GM18507 (cell line): Measurements from ENCODE around the gene OR56A4.
A peak's percentile ranks its signal among the peaks of the same experiment; 100 is the strongest.

ENCODE experiments used
- DNase-seq: peaks from one replicate; pipeline ENCODE4 v3.0.0; 2011; ENCODE audit warnings: low read depth; ENCODE audit not compliant: insufficient read length; ENCODE audit errors: extremely low spot score
- FAIRE-seq: peaks from 2 replicates; lab custom pipeline; 2011; peaks lifted over from hg19 to GRCh38; lab: Jason Lieb, UNC

OR56A4 gene, protein sequence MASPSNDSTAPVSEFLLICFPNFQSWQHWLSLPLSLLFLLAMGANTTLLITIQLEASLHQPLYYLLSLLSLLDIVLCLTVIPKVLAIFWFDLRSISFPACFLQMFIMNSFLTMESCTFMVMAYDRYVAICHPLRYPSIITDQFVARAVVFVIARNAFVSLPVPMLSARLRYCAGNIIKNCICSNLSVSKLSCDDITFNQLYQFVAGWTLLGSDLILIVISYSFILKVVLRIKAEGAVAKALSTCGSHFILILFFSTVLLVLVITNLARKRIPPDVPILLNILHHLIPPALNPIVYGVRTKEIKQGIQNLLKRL

GRCh38 chr11:6006846-6007245 lies at the start of gene OR56A4:
OR56A4 (minus strand) TSS chr11:6006946; CDS start chr11:6002992, 3,954 bp downstream.
- FAIRE-seq (no peak), DNase-seq (no peak)

GRCh38 chr11:6055569-6055968 lies 48.8 kb upstream of the OR56A4 start:
- no peak for FAIRE-seq
- DNase-seq: no peak

DNA sequence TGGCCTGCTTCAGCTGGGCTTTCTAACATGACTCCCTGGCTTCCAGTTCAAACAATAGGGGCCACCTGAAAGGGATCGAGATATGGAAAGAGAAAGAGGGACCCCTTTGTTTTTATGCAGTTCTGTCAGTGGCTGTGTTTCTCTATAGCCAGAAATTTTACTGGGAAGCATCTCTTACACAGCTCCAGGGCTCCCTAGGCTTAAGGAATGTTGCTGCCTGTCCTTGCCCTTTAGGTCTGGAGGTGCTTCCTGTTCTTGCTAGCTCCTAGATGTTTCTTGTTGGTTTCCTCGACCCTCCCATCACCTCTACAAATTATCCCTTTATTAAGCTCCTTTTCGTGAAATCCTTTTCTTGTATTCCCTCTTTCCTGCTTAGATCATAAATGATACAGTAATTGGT lies 45.6 kb upstream of the OR56A4 start:
- DNase-seq (no peak), FAIRE-seq (no peak)

GRCh38 chr11:6040874-6041273 lies 34.1 kb upstream of the OR56A4 start:
- FAIRE-seq: no peak
- DNase-seq: no peak

GRCh38 chr11:6030708-6031405 lies 24.1 kb upstream of the OR56A4 start, which contains the start of gene OR56A1:
OR56A1 (minus strand) TSS chr11:6030758; CDS start chr11:6027692, 3,066 bp downstream.
- no peak for FAIRE-seq
- DNase-seq: no peak

GRCh38 chr11:6027501-6027900 lies 20.8 kb upstream of the OR56A4 start:
- FAIRE-seq (no peak), DNase-seq (no peak)

GRCh38 chr11:6025056-6025455 lies 18.3 kb upstream of the OR56A4 start:
- no peak for FAIRE-seq
- no peak for DNase-seq

DNA sequence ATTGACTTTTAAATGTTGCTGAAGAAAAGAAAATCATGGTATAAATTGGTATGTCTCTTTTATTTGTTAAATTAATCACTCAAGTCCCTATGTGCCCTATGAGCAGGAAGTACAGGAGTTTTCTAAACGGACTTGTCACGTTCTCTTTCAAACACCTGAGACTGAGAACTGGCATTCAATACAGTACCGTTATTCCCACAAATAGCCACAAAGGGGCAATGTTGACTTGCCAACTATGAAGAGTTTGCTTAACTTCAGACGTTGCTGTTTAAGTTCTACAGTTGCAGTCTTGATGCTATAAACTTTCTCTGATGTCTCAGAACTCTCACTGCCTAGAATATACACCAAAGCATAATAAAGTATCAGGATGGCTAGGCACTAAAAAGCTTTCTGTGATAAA lies 16.2 kb upstream of the OR56A4 start:
- peak; percentile 73 for FAIRE-seq
- no peak for DNase-seq

GRCh38 chr11:6013042-6013441 lies 6.3 kb upstream of the OR56A4 start:
- DNase-seq: no peak
- FAIRE-seq: no peak

DNA sequence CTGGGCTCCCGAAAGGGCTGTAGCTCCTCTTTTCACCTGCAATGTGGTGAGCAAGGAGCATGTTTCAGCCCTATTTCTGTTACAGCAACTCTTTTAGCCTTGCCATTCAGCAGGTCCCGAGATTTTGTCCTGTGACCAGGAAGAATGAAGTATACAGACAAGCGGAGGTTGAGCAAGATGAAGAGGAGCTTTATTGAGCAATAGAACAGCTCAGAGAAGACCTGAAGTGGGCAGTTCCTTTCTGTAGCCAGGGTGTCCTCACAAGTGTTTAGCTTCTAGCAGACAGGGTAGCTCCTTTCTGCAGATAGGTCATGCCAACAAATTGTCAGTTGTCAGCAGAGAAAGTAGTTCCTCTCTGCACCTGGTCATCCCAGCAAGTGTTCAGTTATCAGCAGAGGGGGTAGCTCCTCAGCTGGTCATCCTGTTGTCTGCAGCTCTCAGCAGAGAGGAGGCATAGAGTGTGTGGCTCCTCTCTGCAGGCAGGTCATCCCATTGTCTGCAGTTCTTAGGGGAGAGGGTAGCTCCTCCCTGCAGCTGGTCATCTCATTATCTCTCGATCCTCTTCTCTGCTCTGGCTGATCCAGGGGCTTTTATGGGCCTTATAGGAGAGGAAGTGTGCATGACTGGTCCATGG lies 5.4 kb upstream of the OR56A4 start:
- no peak for FAIRE-seq
- no peak for DNase-seq

GRCh38 chr11:6006395-6006794 lies 351 bp downstream of the OR56A4 start:
- DNase-seq (no peak), FAIRE-seq (no peak)

GRCh38 chr11:6002202-6002699 lies 4.5 kb downstream of the OR56A4 start:
- FAIRE-seq: no peak
- DNase-seq: no peak

DNA sequence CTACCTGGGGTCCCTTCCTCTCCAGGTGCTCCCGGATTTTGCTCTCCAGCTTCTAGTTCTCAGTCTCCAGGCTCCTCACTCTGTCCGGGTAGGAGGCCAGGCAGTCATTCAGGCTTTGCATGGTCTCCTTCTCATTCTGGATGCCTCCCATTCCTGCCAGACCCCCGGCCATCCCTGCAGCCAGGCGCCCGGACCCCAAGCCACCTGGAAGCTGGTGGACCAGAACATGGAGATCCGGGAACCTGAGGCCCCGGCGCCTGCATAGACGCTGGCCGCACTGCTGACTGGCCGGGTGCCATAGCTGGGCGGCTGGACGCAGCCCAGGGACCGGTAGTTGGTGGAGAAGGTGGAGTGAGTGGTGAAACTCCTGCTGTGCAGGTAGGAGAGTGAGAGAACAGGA lies 12.0 kb downstream of the OR56A4 start:
- no peak for DNase-seq
- no peak for FAIRE-seq

DNA sequence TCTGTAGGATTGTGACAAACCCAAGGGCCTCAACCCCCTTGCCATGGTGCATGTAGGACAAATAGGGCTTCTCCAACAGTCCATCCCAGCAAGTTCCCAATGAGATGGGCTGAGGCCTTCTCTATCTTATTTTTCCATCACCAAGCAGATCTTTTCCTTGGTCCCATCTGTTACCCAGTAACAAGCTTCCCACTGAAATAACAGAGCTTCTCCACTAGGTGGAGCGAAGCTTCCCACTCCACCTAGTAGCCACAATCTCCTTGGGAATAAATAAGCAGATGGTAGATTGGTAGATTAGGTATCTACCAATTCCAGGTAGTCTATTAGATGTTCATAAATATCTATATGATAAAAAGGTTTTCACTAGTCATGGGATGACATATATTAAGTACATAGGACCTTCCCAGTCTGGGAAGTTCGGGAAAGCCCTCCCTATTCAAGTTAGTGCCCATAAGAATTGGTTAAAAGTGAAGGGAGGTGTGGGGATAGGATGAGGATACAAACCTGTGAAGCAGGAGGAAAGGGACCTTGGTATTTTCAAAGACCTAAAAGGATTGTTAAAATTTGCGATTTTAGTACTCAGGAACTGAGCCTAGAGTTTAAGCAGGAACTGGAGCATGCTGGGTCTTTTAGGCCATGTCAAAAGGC lies 14.0 kb downstream of the OR56A4 start:
- DNase-seq (peak; percentile 8), FAIRE-seq (peak; percentile 54)

- DNase-seq (no peak), FAIRE-seq (no peak)
Observed at GRCh38 chr11:5992150-5992549, 14.6 kb downstream of the OR56A4 start.

DNA sequence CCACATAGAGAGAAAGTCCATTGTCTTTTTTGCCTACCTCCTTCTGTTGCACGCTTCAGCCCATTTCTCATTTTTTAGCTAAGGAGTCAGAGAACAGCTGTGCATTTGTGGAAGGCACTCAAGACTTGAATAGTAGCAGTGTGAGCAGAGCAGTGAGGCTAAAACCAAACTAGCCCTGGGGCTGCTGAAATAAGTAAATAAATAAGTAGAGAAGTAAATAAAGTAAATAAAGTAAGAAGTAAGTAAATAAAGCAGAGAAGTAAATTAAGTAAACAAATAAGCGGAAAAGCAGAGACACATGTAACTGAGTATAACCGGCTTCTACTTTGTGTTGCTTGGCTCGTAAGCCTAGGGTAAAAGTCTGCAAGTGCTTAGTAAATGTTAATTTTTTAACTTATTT lies 17.5 kb downstream of the OR56A4 start:
- DNase-seq (no peak), FAIRE-seq (no peak)

DNA sequence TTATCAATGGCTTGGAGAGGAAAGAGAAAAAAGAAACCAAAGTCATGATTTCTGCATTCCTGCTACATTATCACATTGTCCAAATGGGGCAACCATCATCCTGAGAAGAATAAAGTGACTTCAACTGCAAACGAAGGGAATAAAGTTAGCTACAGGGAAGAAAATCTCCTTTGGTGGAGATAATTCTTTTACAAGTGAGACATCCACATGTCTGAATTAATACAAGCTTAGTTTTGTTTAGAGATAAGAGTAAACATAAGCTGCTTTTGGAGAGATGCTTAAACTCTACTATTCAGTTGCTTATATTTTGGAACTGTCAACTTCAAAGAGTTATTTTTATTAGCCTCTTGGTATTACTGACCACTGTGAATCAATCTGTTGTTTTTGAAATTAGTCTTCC lies 19.9 kb downstream of the OR56A4 start, which contains the start of gene OR52L1:
Gene OR52L1, minus strand, starts transcription at position 101 of the 400 bp plus-strand sequence. Its CDS starts 55 bp downstream, at position 46.
- no peak for FAIRE-seq
- DNase-seq: no peak

- no peak for DNase-seq
- FAIRE-seq: no peak
Observed at GRCh38 chr11:5983443-5983842, 23.3 kb downstream of the OR56A4 start.

DNA sequence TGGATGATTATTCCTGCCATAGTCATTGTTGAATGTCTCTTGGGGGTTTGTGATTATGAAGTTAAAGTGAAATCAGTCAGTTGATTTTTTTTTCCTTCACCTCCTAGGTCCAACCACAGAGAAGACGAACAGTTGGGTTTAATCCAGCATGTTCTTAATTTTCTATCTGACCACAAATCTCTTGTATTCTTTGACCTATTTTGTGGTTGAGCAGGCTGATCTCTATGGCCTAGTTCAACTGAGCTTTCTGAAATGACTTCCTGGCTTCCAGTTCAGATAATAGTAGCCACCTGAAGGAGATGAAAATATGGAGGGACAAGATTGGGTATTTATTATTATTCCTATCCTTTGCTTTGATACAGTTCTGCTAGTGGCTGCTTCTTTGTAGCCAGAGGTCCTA lies 33.2 kb downstream of the OR56A4 start:
- DNase-seq: no peak
- FAIRE-seq: no peak

- FAIRE-seq (no peak), DNase-seq (no peak)
Observed at GRCh38 chr11:5968394-5968793, 38.4 kb downstream of the OR56A4 start, which contains the start of gene OR56A5. OR56A5 (minus strand) TSS chr11:5968494; CDS start chr11:5968494, 0 bp downstream.
